ENCODE results near the gene SNTB2.

The SNTB2 gene

DNA sequence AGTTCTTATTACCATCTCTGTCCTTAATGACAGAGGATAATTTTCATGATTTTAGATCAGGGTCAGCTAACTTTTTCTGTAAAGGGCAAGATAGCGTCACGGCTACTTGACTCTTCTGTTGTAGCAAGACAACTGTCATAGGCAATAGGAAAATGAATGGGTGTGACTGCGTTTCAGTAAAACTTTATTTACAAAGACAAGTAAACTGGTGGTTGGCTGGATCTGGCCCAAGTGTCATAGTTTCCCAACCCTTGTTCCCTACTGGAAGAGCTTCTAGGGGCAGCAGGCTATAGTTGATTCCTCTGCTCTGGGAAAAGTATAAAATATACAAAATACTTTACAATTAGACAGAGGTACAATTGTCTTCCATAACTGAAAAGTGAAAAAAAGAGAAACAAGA lies 73.5 kb downstream of the SNTB2 start:
- H3K79me2 ChIP-seq (ENCODE audit: control insufficient read depth, insufficient read depth, low read length, poor library complexity), result no peaks in the 10 kb centered on the region
- no peak overlapping the region for H3K14ac ChIP-seq (ENCODE audit: low read length)
- H3K4me3 ChIP-seq (ENCODE audit: low read depth, low read length), result no peak overlapping the region
- WGBS (ENCODE audit: extremely low coverage, insufficient coverage, insufficient read length), result no CpG with 5 or more reads among the region's 3 CpGs
- H4K91ac ChIP-seq (ENCODE audit: low read depth, low read length), result no peak overlapping the region
- H2BK120ac ChIP-seq (ENCODE audit: insufficient read depth, low read length, poor library complexity), result no peak overlapping the region
- H3K9ac ChIP-seq (ENCODE audit: low read length), result no peak overlapping the region
- no peaks in the 10 kb centered on the region for H3K27me3 ChIP-seq (ENCODE audit: insufficient read depth, low read length)
- no peaks in the 10 kb centered on the region for H3K79me1 ChIP-seq (ENCODE audit: low read length)
- no peaks in the 10 kb centered on the region for H3K4me1 ChIP-seq (ENCODE audit: control insufficient read depth in 1 of 2, insufficient read depth in 2 of 2, low read length in 2 of 2)
- H4K8ac ChIP-seq (ENCODE audit: low read depth, low read length), result no peak overlapping the region
- H2BK12ac ChIP-seq (ENCODE audit: low read length), result no peak overlapping the region
- H3K18ac ChIP-seq (ENCODE audit: low read length), result no peak overlapping the region
- no peak overlapping the region for H2AFZ ChIP-seq (ENCODE audit: insufficient read depth, low read length, poor library complexity)
- no peak overlapping the region for H3K27ac ChIP-seq (ENCODE audit: low read depth, low read length)
- H3K4me2 ChIP-seq (ENCODE audit: low read length), result no peak overlapping the region
- H4K12ac ChIP-seq (ENCODE audit: low read depth, low read length), result no peak overlapping the region
- H3K23ac ChIP-seq (ENCODE audit: low read length), result no peak overlapping the region
- H3K36me3 ChIP-seq (ENCODE audit: control insufficient read depth in 1 of 2, insufficient read depth in 2 of 2, low read length in 2 of 2), result peaks cover 2 to 5% of the 10 kb centered on the region in 2 experiments
- peaks cover 2% of the 10 kb centered on the region for H3K9me3 ChIP-seq (ENCODE audit: insufficient read depth, low read depth, low read length)
- DNase-seq, result no peak
- H2BK5ac ChIP-seq (ENCODE audit: low read depth, low read length, poor library complexity), result no peak overlapping the region
- H2AK5ac ChIP-seq (ENCODE audit: low read length), result no peak overlapping the region
- no peak overlapping the region for H3K4ac ChIP-seq (ENCODE audit: low read depth, low read length)

GRCh38 chr16:69266334-69267063 lies 79.5 kb downstream of the SNTB2 start:
- Histone ChIP-seq H2AFZ (ENCODE audit: insufficient read depth, low read length, poor library complexity) (no peak overlapping the region), H3K79me2 (ENCODE audit: control insufficient read depth, insufficient read depth, low read length, poor library complexity) (no peaks in the 10 kb centered on the region), H3K23ac (ENCODE audit: low read length) (no peak overlapping the region), H3K14ac (ENCODE audit: low read length) (no peak overlapping the region), H3K36me3 (ENCODE audit: control insufficient read depth in 1 of 2, insufficient read depth in 2 of 2, low read length in 2 of 2) (peaks cover 2 to 5% of the 10 kb centered on the region in 2 experiments), H2AK5ac (ENCODE audit: low read length) (no peak overlapping the region), H3K9ac (ENCODE audit: low read length) (no peak overlapping the region), H3K4me2 (ENCODE audit: low read length) (no peak overlapping the region), H3K4me1 (ENCODE audit: control insufficient read depth in 1 of 2, insufficient read depth in 2 of 2, low read length in 2 of 2) (no peaks in the 10 kb centered on the region), H4K91ac (ENCODE audit: low read depth, low read length) (no peak overlapping the region), H2BK5ac (ENCODE audit: low read depth, low read length, poor library complexity) (no peak overlapping the region), H3K27me3 (ENCODE audit: insufficient read depth, low read length) (no peaks in the 10 kb centered on the region), H3K27ac (ENCODE audit: low read depth, low read length) (no peak overlapping the region), H4K8ac (ENCODE audit: low read depth, low read length) (no peak overlapping the region), H3K18ac (ENCODE audit: low read length) (no peak overlapping the region), H3K9me3 (ENCODE audit: insufficient read depth, low read depth, low read length) (peaks cover 2% of the 10 kb centered on the region), H3K4ac (ENCODE audit: low read depth, low read length) (no peak overlapping the region), H4K12ac (ENCODE audit: low read depth, low read length) (no peak overlapping the region), H2BK120ac (ENCODE audit: insufficient read depth, low read length, poor library complexity) (no peak overlapping the region), H2BK12ac (ENCODE audit: low read length) (no peak overlapping the region), H3K79me1 (ENCODE audit: low read length) (no peaks in the 10 kb centered on the region), H3K4me3 (ENCODE audit: low read depth, low read length) (no peak overlapping the region)
- no CpG with 5 or more reads among the region's 4 CpGs for WGBS (ENCODE audit: extremely low coverage, insufficient coverage, insufficient read length)
- no peak for DNase-seq

- Histone ChIP-seq H4K12ac (ENCODE audit: low read depth, low read length) (no peak overlapping the region), H2BK5ac (ENCODE audit: low read depth, low read length, poor library complexity) (no peak overlapping the region), H3K4ac (ENCODE audit: low read depth, low read length) (no peak overlapping the region), H3K27ac (ENCODE audit: low read depth, low read length) (no peak overlapping the region), H3K79me1 (ENCODE audit: low read length) (no peaks in the 10 kb centered on the region), H4K8ac (ENCODE audit: low read depth, low read length) (no peak overlapping the region), H3K4me3 (ENCODE audit: low read depth, low read length) (no peak overlapping the region), H2AK5ac (ENCODE audit: low read length) (no peak overlapping the region), H4K91ac (ENCODE audit: low read depth, low read length) (no peak overlapping the region), H3K79me2 (ENCODE audit: control insufficient read depth, insufficient read depth, low read length, poor library complexity) (no peaks in the 10 kb centered on the region), H3K36me3 (ENCODE audit: control insufficient read depth in 1 of 2, insufficient read depth in 2 of 2, low read length in 2 of 2) (peaks cover 3 to 5% of the 10 kb centered on the region in 2 experiments), H2BK12ac (ENCODE audit: low read length) (no peak overlapping the region), H2BK120ac (ENCODE audit: insufficient read depth, low read length, poor library complexity) (no peak overlapping the region), H3K4me2 (ENCODE audit: low read length) (no peak overlapping the region), H3K9ac (ENCODE audit: low read length) (no peak overlapping the region), H3K27me3 (ENCODE audit: insufficient read depth, low read length) (no peaks in the 10 kb centered on the region), H3K14ac (ENCODE audit: low read length) (no peak overlapping the region), H3K9me3 (ENCODE audit: insufficient read depth, low read depth, low read length) (peaks cover 2% of the 10 kb centered on the region), H3K18ac (ENCODE audit: low read length) (no peak overlapping the region), H3K23ac (ENCODE audit: low read length) (no peak overlapping the region), H2AFZ (ENCODE audit: insufficient read depth, low read length, poor library complexity) (no peak overlapping the region), H3K4me1 (ENCODE audit: control insufficient read depth in 1 of 2, insufficient read depth in 2 of 2, low read length in 2 of 2) (no peaks in the 10 kb centered on the region)
- DNase-seq, result no peak
- WGBS (ENCODE audit: extremely low coverage, insufficient coverage, insufficient read length), result no CpG with 5 or more reads among the region's 4 CpGs
Measured at GRCh38 chr16:69267633-69268032, 80.7 kb downstream of the SNTB2 start.

GRCh38 chr16:69270395-69270794 lies 83.4 kb downstream of the SNTB2 start:
- Histone ChIP-seq H2BK5ac (ENCODE audit: low read depth, low read length, poor library complexity) (no peak overlapping the region), H4K12ac (ENCODE audit: low read depth, low read length) (no peak overlapping the region), H4K91ac (ENCODE audit: low read depth, low read length) (no peak overlapping the region), H4K8ac (ENCODE audit: low read depth, low read length) (no peak overlapping the region), H3K4me1 (ENCODE audit: control insufficient read depth in 1 of 2, insufficient read depth in 2 of 2, low read length in 2 of 2) (no peaks in the 10 kb centered on the region), H3K23ac (ENCODE audit: low read length) (no peak overlapping the region), H3K9ac (ENCODE audit: low read length) (no peak overlapping the region), H3K9me3 (ENCODE audit: insufficient read depth, low read depth, low read length) (no peaks in the 10 kb centered on the region), H3K18ac (ENCODE audit: low read length) (no peak overlapping the region), H3K79me1 (ENCODE audit: low read length) (no peaks in the 10 kb centered on the region), H2AK5ac (ENCODE audit: low read length) (no peak overlapping the region), H2AFZ (ENCODE audit: insufficient read depth, low read length, poor library complexity) (no peak overlapping the region), H3K4me3 (ENCODE audit: low read depth, low read length) (no peak overlapping the region), H3K14ac (ENCODE audit: low read length) (no peak overlapping the region), H3K4ac (ENCODE audit: low read depth, low read length) (no peak overlapping the region), H2BK120ac (ENCODE audit: insufficient read depth, low read length, poor library complexity) (no peak overlapping the region), H3K27me3 (ENCODE audit: insufficient read depth, low read length) (no peaks in the 10 kb centered on the region), H3K4me2 (ENCODE audit: low read length) (no peak overlapping the region), H2BK12ac (ENCODE audit: low read length) (no peak overlapping the region), H3K36me3 (ENCODE audit: control insufficient read depth in 1 of 2, insufficient read depth in 2 of 2, low read length in 2 of 2) (peaks cover 2 to 3% of the 10 kb centered on the region in 2 experiments), H3K27ac (ENCODE audit: low read depth, low read length) (no peak overlapping the region), H3K79me2 (ENCODE audit: control insufficient read depth, insufficient read depth, low read length, poor library complexity) (no peaks in the 10 kb centered on the region)
- no peak for DNase-seq
- no CpG with 5 or more reads among the region's 3 CpGs for WGBS (ENCODE audit: extremely low coverage, insufficient coverage, insufficient read length)
